NOMO-1 (cell line): ENCODE measurements around the gene SERPINA4.

Experiments
- DNase-seq, 2 experiments: peaks; one replicate each; lab custom pipeline; 2025; ENCODE audit not compliant: unreplicated experiment in 2 of 2; lab: John Stamatoyannopoulos, UW

SERPINA4 gene

GRCh38 chr14:94542111-94542810, 19.0 kb upstream of the SERPINA4 start:
- DNase-seq = no peak

- DNase-seq = no peak
These were observed 18.3 kb upstream of the SERPINA4 start for GRCh38 chr14:94542811-94543440.

- DNase-seq = no peak
These were observed 17.7 kb upstream of the SERPINA4 start for GRCh38 chr14:94543449-94544124.

DNA sequence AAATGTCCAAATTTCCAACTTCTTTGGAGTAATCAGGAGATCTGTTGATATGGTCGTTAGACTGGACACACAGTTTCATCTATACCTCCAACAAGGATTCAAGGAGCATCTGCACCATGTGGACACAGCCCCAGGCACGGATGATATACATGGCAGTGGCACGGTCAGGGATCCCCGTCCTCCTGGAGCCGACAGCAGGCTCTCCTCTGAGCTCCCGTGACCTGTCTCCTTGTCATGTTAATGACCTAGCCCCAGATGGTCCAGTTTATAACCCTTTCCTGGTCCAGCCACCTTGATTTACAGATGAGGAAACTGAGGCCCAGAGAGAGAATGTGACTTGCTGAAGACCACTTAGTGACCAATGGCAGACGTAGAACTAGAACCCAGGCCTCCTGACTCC, 16.5 kb upstream of the SERPINA4 start:
- DNase-seq = no peak

DNA sequence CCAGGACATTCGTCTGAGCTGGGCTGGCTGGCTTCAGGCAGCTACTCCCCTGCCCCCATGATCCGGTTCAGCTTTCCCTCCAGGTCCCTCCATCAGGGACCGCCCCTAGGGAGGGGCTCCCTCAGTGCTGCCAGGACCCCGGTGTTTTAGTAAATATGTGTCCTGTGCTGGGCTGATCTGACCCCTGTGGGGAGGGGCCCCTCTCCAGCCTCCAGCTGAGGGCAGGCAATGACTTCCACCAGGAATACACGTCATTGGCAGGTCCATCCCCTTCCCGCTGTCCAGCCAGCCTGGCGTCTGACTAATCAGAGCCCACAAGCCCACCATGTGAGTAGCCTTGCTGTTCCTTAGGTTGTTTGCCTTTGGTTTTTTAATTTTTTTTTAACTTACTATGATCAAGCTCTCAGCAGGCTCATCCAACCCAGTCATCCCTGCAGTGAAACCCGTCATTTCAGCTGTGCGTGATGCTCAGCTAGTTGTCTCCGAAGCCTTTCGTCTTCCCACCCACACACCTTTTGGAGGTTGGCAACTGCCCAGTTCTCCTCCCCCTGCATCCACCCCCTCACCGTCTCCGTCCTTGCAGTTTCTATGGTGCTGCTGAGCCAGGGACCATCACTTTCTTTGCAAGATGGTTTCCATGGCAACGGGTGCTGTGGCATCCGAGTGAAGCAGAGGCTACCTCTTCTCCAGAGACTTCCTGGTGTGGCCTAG, 16.0 kb upstream of the SERPINA4 start:
- DNase-seq = no peak

- no peak for DNase-seq
These were observed 14.0 kb upstream of the SERPINA4 start for GRCh38 chr14:94547151-94547680.

DNA sequence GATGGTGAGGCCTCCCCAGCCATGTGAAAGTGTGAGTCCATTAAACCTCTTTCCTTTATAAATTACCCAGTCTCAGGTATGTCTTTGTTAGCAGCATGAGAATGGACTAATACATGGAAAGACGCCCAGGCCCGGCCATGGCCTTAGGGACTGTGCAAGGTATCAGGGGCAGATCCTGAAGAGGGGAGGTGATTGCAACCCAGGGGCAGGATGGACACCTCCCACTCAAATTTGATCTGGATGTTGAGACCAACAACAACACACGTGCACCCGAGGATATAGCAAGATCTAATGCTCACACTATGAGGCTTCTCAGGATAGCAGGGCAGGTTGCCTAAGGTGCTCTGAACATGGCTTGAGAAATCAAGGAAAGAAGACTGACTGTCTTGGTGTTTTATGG, 13.5 kb upstream of the SERPINA4 start:
- no peak for DNase-seq

GRCh38 chr14:94548131-94548998, 12.9 kb upstream of the SERPINA4 start:
- no peak for DNase-seq

DNA sequence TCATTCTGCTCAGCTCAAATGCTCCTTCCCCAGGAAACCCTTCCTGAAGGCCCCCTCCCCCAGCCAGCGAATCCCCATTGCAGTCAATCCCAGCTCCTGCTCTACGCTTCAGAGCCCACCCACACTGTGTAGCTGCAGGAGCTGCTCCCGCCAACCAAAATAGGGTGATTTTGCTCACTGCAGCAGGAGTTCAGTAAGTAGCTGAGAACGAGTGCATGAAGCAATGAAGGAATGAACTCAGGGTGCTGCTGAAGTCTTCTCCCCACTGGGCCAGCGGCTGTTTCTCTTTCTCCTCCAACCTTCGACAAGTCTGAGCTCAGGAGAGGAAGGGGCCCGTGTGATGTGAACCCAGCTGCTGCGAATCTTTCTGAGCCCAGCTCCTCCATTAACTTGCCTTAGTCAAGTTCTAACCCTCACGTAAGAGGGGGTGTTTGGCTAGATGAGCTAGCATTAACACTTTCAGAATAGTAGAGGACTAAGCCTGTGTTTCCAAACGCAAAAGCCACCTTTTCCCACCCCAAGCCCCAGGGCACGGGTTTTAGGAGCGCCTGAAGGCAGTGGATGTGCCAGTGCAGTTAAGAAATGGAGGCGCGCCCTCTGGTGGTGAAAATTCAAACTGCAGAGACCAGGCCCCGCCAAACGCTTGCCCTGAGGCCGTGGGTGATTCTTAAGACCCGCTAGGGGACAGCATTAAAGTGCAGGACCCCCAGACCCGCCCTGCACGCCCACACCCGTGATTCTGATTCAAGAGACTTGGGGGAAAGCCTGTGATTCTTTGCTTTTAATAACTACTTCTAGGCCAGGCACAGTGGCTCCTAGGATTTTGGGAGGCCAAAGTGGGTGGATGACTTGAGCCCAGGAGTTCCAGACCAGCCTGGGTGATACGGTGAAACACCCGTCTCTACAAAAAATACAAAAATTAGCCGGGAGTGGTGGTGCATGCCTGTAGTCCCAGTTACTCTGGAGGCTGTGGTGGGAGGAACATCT, 11.9 kb upstream of the SERPINA4 start:
- DNase-seq = peak in 1 of 2 experiments; percentile 1

DNA sequence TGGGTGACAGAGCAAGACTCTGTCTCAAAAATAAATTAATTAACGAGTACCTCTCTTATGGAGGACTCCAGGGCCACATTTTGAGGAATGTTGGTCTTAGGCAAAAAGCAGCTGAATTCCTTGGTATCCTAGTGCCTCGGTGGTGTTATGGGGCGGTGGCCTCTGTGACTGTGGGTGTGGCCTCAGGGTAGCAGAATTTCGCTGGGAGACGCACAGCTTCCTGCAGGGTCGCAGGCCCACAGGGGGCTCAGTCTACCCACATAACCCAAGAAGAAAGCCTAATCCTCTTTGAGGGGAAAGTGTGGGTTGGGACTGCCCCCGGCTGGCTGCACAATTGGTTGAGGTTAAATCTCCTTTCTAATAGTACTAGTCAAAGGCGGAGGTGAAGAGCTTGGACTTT, 11.2 kb upstream of the SERPINA4 start:
- no peak for DNase-seq

- DNase-seq = no peak
These were observed 5.3 kb upstream of the SERPINA4 start for GRCh38 chr14:94555991-94556390.

DNA sequence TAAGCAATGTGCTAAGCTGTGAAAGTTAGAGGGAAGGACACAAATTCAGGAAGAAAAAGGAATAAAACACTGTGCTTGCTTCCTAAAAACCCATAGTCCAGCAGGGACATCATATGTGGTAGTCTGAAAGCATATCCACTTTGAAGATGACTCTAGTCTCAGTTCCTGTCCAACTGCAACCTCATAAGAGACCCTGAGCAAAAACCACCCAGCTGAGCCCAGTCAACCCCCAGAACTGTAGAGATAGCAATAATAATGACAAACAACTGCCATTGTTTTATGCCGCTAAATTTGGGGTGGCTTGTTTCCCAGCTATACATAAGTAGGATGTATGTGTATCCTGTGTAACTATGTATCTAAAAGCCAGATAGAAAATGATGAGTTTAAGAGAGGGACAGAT, 3.9 kb upstream of the SERPINA4 start:
- DNase-seq = no peak

- DNase-seq = no peak
These were observed 2.4 kb upstream of the SERPINA4 start for GRCh38 chr14:94558842-94559241.

GRCh38 chr14:94559638-94560290, 1.5 kb upstream of the SERPINA4 start:
- DNase-seq = no peak

GRCh38 chr14:94560291-94560665, 964 bp upstream of the SERPINA4 start:
- DNase-seq = no peak

DNA sequence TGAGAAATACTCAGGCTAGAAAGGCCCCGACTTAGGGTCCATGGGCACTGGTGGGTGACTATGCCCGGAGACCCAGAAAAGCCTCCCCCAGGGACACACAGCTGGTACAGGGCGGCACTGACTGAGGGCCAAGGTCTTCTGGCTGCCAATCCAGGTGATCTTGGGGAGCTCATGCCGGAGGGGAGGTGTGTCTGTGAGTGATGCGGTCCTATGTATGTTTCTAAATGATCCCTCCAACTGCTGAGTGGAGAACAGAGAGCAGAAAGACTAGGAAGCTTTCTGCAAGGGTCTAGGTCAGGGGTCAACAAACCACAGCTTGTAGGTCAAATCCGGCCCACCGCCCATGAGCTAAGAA, 391 bp downstream of the SERPINA4 start:
- no peak for DNase-seq

DNA sequence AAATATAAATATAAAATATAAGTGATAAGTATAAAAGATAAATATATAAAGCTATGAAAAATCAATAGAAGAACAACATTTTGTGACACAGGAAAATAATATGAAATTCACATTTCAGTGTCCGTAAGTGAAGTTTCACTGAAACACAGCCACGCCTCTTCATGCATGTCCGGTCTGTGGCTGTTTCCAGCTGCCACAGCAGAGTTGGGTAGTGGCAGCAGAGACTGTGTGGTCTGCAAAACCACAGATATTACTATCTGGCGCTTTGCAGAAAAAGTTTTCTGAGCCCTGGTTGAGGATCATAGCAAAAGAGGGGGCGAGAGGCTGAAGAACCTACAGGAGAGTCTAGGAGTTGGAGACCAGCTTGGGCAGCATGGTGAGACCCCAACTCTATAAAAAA, 780 bp downstream of the SERPINA4 start:
- no peak for DNase-seq

DNA sequence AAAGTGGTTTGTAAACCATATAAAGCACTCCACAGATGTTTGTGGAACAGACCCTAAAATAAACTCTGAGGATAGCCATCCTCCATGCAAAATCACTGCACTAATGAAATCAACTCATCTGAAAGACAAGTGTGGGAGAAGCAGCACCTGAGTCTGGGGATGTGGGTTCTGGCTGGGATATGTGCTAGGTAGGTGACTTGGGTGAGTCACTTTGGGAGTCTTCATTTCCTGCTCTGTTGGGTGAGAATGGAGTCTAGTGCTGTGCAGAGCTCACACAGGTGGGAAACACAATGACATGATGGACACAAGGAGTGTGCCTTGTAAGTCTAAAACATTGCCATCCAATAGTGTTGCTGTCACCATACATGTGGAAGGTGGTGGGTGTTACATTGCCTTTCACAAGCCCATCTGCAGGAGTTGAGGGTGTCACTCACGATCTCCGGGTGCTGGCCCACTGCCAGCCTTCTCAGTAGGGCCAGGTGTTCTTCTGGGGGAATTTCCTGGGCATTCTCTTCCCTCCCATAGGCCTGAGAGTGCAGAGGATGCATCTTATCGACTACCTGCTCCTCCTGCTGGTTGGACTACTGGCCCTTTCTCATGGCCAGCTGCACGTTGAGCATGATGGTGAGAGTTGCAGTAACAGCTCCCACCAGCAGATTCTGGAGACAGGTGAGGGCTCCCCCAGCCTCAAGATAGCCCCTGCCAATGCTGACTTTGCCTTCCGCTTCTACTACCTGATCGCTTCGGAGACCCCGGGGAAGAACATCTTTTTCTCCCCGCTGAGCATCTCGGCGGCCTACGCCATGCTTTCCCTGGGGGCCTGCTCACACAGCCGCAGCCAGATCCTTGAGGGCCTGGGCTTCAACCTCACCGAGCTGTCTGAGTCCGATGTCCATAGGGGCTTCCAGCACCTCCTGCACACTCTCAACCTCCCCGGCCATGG, 2.0 kb downstream of the SERPINA4 start:
- no peak for DNase-seq
